ENCODE measurements around the gene OSBPL10.

OSBPL10 gene

DNA sequence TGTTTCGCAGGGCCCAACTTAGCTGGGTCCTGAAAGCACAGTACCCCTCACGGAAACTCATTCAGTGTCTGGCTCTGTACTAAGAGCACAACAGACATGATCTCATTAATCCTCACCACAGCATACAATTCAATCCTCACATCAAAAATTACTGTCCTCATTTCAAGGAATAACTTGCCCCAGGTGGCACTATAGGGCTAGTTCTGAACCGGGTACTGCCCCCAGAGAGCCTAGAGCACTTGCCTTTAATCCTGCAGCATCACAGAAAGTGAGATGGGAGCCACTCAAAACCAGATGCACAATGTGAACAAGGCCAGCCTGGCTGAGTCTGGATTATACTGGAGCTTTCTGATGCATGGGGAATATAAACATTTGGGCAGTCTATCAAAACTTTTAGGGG is 122.6 kb downstream of the OSBPL10 start:
- no peak overlapping the region for H3K4me3 ChIP-seq (replicated peaks; ENCODE audit: low read depth, low read length)
- TF ChIP-seq, protein P1, sequence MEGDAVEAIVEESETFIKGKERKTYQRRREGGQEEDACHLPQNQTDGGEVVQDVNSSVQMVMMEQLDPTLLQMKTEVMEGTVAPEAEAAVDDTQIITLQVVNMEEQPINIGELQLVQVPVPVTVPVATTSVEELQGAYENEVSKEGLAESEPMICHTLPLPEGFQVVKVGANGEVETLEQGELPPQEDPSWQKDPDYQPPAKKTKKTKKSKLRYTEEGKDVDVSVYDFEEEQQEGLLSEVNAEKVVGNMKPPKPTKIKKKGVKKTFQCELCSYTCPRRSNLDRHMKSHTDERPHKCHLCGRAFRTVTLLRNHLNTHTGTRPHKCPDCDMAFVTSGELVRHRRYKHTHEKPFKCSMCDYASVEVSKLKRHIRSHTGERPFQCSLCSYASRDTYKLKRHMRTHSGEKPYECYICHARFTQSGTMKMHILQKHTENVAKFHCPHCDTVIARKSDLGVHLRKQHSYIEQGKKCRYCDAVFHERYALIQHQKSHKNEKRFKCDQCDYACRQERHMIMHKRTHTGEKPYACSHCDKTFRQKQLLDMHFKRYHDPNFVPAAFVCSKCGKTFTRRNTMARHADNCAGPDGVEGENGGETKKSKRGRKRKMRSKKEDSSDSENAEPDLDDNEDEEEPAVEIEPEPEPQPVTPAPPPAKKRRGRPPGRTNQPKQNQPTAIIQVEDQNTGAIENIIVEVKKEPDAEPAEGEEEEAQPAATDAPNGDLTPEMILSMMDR (IDR thresholded peaks at IDR 0.05; ENCODE audit: low read depth, low read length, missing control alignments): no peak
- no peak for DNase-seq (ENCODE audit: extremely low read depth, low read depth)

DNA sequence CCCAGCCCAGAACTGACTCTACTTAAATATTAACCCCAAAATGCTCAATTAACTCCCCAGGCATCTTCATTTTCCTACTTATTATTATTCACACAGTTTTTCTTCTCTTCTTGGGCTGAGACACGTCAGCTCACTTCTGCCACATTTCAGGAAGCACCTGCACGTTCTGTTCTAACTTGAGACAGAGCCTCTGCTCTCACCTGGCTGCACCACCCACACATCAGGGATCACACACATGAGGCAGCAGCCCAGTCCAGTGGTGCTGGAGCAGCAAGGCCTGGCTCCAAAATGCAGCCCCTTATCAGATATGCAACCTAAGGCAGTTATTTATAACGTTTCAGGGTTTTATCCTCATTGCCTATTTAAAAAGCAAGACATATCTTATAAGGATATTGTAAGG is 127.5 kb downstream of the OSBPL10 start:
- TF ChIP-seq, protein P1 (IDR thresholded peaks at IDR 0.05; ENCODE audit: low read depth, low read length, missing control alignments): no peak
- no peak for DNase-seq (ENCODE audit: extremely low read depth, low read depth)
- H3K4me3 ChIP-seq (replicated peaks; ENCODE audit: low read depth, low read length): no peak overlapping the region

DNA sequence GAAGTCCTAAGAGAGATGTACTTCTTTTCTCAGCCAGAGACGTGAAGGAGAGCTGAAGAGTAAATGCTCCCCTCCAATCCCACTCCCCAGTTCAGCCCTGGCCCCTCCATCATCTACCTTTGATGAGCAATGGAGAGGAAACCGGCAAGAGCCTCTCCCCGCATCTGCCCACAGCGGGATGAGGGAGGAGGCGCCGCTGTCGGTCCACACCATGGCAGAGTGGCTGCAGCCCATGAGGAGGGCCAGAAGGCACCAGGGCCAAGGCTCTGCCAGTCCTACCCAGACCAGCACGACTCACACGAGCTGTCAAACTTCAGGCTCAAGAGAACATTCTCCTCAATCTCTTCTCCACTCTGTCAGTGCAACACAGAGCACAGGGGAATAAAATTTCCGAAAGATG is 129.8 kb downstream of the OSBPL10 start:
- TF ChIP-seq, protein P1 (IDR thresholded peaks at IDR 0.05; ENCODE audit: low read depth, low read length, missing control alignments): no peak
- DNase-seq (ENCODE audit: extremely low read depth, low read depth): no peak
- H3K4me3 ChIP-seq (replicated peaks; ENCODE audit: low read depth, low read length): no peak overlapping the region

DNA sequence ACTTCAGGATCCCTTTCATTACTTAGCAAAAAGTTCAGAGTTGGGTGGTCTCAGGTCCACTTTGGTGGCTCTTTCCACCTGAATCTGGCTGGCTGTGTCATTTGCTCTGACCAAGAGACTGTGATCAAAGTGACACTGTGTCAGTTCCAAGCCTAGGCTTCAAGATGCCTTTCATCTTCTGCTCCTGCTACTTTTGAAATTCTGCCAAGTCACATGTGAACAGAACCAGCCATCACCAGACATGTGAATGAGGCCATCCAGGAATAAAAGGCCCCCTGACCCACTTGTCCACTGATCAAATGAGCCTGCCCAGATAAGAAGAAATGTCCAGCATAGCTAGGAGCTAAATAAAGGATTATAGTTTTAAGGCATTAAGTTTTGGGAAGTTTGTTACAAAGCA is 132.2 kb downstream of the OSBPL10 start:
- H3K4me3 ChIP-seq (replicated peaks; ENCODE audit: low read depth, low read length): no peak overlapping the region
- no peak for DNase-seq (ENCODE audit: extremely low read depth, low read depth)
- TF ChIP-seq, protein P1 (IDR thresholded peaks at IDR 0.05; ENCODE audit: low read depth, low read length, missing control alignments): no peak

DNA sequence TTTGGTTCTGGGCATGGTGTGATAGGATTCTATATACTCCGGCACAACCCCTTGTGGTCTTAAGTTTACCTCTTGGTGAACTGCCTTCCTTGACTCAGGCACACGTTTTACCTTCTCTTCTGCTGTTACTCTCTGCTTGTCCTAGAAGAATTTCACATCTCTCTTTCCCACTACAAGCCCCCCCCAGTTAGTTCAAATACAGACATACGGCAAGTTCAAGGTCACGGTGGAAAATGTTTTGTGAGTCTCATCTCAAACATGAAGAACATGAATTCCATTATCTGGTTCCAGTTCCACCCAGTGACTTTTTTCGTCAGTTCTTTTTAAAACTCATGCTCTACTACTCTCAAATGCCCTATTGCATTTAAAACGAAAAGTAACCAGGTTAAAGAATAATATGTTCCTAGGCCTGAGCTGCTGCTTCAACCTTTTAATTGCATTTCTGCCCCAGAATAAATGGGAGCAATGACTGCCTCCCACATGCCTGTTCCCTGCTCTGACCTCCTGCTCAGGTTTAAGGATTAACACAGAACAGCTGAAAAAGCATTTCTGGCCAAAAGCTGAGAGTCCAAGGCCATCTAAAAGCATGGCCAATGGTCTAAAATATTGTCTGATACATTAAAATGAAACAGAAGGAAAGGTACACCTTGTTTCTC is 132.8 kb downstream of the OSBPL10 start:
- no peak overlapping the region for H3K4me3 ChIP-seq (replicated peaks; ENCODE audit: low read depth, low read length)
- no peak for DNase-seq (ENCODE audit: extremely low read depth, low read depth)
- TF ChIP-seq, protein P1 (IDR thresholded peaks at IDR 0.05; ENCODE audit: low read depth, low read length, missing control alignments): no peak

DNA sequence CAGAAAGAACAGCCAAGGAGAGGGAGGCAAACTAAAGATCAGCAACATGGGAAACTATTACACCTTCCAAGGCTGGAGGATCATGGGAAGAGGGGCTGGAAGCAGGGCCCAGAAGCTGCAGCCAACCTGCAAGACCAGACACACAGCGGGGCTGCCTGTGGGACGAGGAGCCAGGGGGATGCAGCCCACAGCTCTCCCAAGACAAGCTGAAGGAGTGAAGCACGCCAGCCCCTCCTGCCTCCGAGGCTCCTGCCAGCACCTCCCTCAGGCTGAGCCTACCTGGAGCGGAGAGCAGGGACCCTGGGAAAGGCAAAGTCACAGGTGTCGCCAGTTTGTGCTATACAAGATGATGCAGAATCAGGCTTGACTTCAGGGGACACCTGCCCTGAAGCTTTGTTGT is 133.3 kb downstream of the OSBPL10 start:
- DNase-seq (ENCODE audit: extremely low read depth, low read depth): no peak
- TF ChIP-seq, protein P1 (IDR thresholded peaks at IDR 0.05; ENCODE audit: low read depth, low read length, missing control alignments): no peak
- no peak overlapping the region for H3K4me3 ChIP-seq (replicated peaks; ENCODE audit: low read depth, low read length)

DNA sequence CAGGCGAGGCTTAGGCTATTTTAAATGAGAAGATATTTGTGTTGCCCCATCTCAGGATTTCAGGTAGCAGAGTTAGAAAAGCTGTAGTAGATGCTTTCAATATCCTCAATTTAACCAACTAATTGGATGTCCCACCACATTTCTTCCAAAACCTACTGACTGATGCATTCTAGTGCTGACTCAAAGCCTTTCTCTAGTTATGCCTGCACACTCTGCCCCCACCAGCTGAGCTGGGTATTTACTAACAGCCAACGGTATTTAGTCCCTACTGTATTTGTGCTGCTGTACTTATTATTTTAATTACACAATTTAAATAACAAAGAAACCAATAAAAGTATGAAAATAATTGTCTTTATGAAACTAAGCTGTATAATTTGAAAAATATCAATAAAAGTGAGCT is 139.5 kb downstream of the OSBPL10 start:
- no peak overlapping the region for H3K4me3 ChIP-seq (replicated peaks; ENCODE audit: low read depth, low read length)
- DNase-seq (ENCODE audit: extremely low read depth, low read depth): no peak
- TF ChIP-seq, protein P1 (IDR thresholded peaks at IDR 0.05; ENCODE audit: low read depth, low read length, missing control alignments): no peak

Measured in HFF-Myc (cell line).